GM19043 (cell line): ENCODE results near the gene TSPAN18.

Source experiments
- ATAC-seq: cut with Tn5 transposase; IDR thresholded peaks from one replicate; pipeline ENCODE4 v1.9.1; 2021; ENCODE audit warnings: low read depth; ENCODE audit not compliant: unreplicated experiment

The TSPAN18 gene

GRCh38 chr11:44837661-44838060 is 110.9 kb downstream of the TSPAN18 start:
- no peak for ATAC-seq

GRCh38 chr11:44839458-44840084 is 112.8 kb downstream of the TSPAN18 start:
- no peak for ATAC-seq

- no peak for ATAC-seq
Observed at GRCh38 chr11:44840085-44840478, 113.3 kb downstream of the TSPAN18 start.

GRCh38 chr11:44840521-44841251 is 113.9 kb downstream of the TSPAN18 start:
- no peak for ATAC-seq

GRCh38 chr11:44842220-44842619 is 115.5 kb downstream of the TSPAN18 start:
- no peak for ATAC-seq

- no peak for ATAC-seq
Observed at GRCh38 chr11:44846852-44847251, 120.1 kb downstream of the TSPAN18 start.

- ATAC-seq: no peak
Observed at GRCh38 chr11:44847316-44847715, 120.6 kb downstream of the TSPAN18 start.

GRCh38 chr11:44848203-44848962 is 121.6 kb downstream of the TSPAN18 start:
- ATAC-seq: no peak

- no peak for ATAC-seq
Observed at GRCh38 chr11:44848963-44849350, 122.2 kb downstream of the TSPAN18 start.

GRCh38 chr11:44849424-44849823 is 122.7 kb downstream of the TSPAN18 start:
- no peak for ATAC-seq

GRCh38 chr11:44849922-44850321 is 123.2 kb downstream of the TSPAN18 start:
- no peak for ATAC-seq

- no peak for ATAC-seq
Observed at GRCh38 chr11:44851496-44851895, 124.7 kb downstream of the TSPAN18 start.

- ATAC-seq: no peak
Observed at GRCh38 chr11:44852159-44852747, 125.5 kb downstream of the TSPAN18 start.

- no peak for ATAC-seq
Observed at GRCh38 chr11:44852952-44853351, 126.2 kb downstream of the TSPAN18 start.

- ATAC-seq: no peak
Observed at GRCh38 chr11:44853666-44854065, 126.9 kb downstream of the TSPAN18 start.

- ATAC-seq: no peak
Observed at GRCh38 chr11:44854086-44854485, 127.3 kb downstream of the TSPAN18 start.

- no peak for ATAC-seq
Observed at GRCh38 chr11:44854741-44855492, 128.2 kb downstream of the TSPAN18 start.

- ATAC-seq: no peak
Observed at GRCh38 chr11:44855493-44855849, 128.7 kb downstream of the TSPAN18 start.

- no peak for ATAC-seq
Observed at GRCh38 chr11:44857490-44858090, 130.8 kb downstream of the TSPAN18 start.
